SU-DHL-6 (cell line): Measurements from ENCODE around the gene ZNF555.

Experiments used
- H2AFZ ChIP-seq: fragments of 200-600 bp; sonication (generic); 2 replicates; pipeline ENCODE4 v1.6.1; 2014; ENCODE audit warnings: low read depth, mild to moderate bottlenecking, moderate library complexity, mixed read lengths, antibody characterized with exemption, low read length; ENCODE audit not compliant: severe bottlenecking
- H3F3A ChIP-seq: fragments of 200-600 bp; shearing (Covaris generic); 2 replicates; pipeline ENCODE4 v1.6.0; 2016; ENCODE audit warnings: antibody characterized with exemption, mild to moderate bottlenecking; ENCODE audit not compliant: insufficient read depth
- H3K27ac ChIP-seq: fragments of 200-600 bp; sonication (generic); 2 replicates; pipeline ENCODE4 v1.5.1; 2016; ENCODE audit warnings: low read depth, mild to moderate bottlenecking, low read length, moderate library complexity, mixed read lengths
- H3K27me3 ChIP-seq: fragments of 200-600 bp; sonication (generic), shearing (Covaris generic); 2 replicates; pipeline ENCODE4 v1.6.0; 2014; ENCODE audit warnings: mild to moderate bottlenecking, low read length
- H3K36me3 ChIP-seq: fragments of 200-600 bp; sonication (generic); 2 replicates; pipeline ENCODE4 v1.6.1; 2014; ENCODE audit warnings: mild to moderate bottlenecking, low read length, mixed read lengths
- H3K4me2 ChIP-seq: fragments of 300-600, 200-600 bp; shearing (Covaris generic), sonication (generic); 2 replicates; pipeline ENCODE4 v1.6.0; 2014; ENCODE audit warnings: low read length, low read depth, mild to moderate bottlenecking; ENCODE audit not compliant: poor library complexity, severe bottlenecking
- H3K4me3 ChIP-seq: fragments of 200-600 bp; sonication (generic); 2 replicates; pipeline ENCODE4 v1.5.1; 2014; ENCODE audit warnings: antibody characterized with exemption, low read length, mild to moderate bottlenecking, mixed read lengths; ENCODE audit not compliant: insufficient read depth, poor library complexity, severe bottlenecking
- H3K79me2 ChIP-seq: fragments of 200-600 bp; sonication (generic); 2 replicates; pipeline ENCODE4 v1.6.1; 2014; ENCODE audit warnings: mild to moderate bottlenecking, low read length, moderate library complexity; ENCODE audit not compliant: insufficient read depth
- H3K9ac ChIP-seq: fragments of 200-600 bp; sonication (generic); 2 replicates; pipeline ENCODE4 v1.7.0; 2014; ENCODE audit warnings: mild to moderate bottlenecking, low read length
- H3K9me2 ChIP-seq: fragments of 200-600 bp; sonication (generic); replicated peaks from 2 replicates; pipeline ENCODE4 v1.6.1; 2014; ENCODE audit warnings: low read length; ENCODE audit not compliant: insufficient read depth
- H3K9me3 ChIP-seq: fragments of 200-600 bp; sonication (generic); 2 replicates; pipeline ENCODE4 v1.6.1; 2014; ENCODE audit warnings: low read length, mixed read lengths; ENCODE audit not compliant: insufficient read depth
- H4K20me1 ChIP-seq: fragments of 200-600 bp; sonication (generic); 2 replicates; pipeline ENCODE4 v1.6.1; 2014; ENCODE audit warnings: low read depth, mild to moderate bottlenecking, antibody characterized with exemption, low read length, moderate library complexity, mixed read lengths
- EZH2phosphoT487 ChIP-seq: fragments of 200-600 bp; sonication (generic), shearing (Covaris generic); conservative IDR thresholded peaks from 2 replicates; pipeline ENCODE4 v1.6.1; 2018; ENCODE audit warnings: mild to moderate bottlenecking, antibody characterized with exemption, low read length, moderate library complexity, mixed read lengths
- TF ChIP-seq, protein P1 (sequence below): fragments of 200-600 bp; sonication (generic); IDR thresholded peaks from one replicate; pipeline ENCODE4 v1.5.1; 2017; ENCODE audit warnings: antibody characterized with exemption, mild to moderate bottlenecking, low read length, moderate library complexity; ENCODE audit not compliant: insufficient read depth, poor library complexity, severe bottlenecking

Gene ZNF555

DNA sequence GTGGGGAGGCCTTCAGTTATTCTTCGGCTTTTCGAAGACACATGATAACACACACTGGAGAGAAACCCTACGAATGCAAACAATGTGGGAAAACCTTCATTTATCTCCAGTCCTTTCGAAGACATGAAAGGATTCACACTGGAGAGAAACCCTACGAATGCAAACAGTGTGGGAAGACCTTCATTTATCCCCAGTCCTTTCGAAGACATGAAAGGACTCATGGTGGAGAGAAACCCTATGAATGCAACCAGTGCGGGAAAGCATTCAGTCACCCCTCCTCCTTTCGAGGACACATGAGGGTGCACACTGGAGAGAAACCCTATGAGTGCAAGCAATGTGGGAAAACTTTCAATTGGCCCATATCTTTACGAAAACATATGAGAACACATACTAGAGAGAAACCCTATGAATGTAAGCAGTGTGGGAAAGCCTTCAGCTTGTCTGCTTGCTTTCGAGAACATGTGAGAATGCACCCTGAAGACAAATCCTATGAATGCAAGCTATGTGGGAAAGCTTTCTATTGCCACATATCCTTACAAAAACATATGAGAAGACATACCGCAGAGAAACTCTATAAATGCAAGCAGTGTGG is 11.8 kb downstream of the ZNF555 start:
- no peak overlapping the region for H3K9ac ChIP-seq
- no peak overlapping the region for H3K4me2 ChIP-seq
- no peak overlapping the region for H3K27ac ChIP-seq
- no peaks in the 10 kb centered on the region for H3K9me2 ChIP-seq
- H3F3A ChIP-seq = no peaks in the 10 kb centered on the region
- no peak overlapping the region for H2AFZ ChIP-seq
- H3K79me2 ChIP-seq = peaks cover 7% of the 10 kb centered on the region
- H3K36me3 ChIP-seq = peaks cover 40% of the 10 kb centered on the region
- no peak overlapping the region for H3K4me3 ChIP-seq
- H4K20me1 ChIP-seq = no peaks in the 10 kb centered on the region
- H3K27me3 ChIP-seq = no peaks in the 10 kb centered on the region
- peaks cover 29% of the 10 kb centered on the region; the same call in 1 of the 2 replicates for H3K9me3 ChIP-seq
- TF ChIP-seq EZH2phosphoT487 = no peak
- TF ChIP-seq, protein P1, sequence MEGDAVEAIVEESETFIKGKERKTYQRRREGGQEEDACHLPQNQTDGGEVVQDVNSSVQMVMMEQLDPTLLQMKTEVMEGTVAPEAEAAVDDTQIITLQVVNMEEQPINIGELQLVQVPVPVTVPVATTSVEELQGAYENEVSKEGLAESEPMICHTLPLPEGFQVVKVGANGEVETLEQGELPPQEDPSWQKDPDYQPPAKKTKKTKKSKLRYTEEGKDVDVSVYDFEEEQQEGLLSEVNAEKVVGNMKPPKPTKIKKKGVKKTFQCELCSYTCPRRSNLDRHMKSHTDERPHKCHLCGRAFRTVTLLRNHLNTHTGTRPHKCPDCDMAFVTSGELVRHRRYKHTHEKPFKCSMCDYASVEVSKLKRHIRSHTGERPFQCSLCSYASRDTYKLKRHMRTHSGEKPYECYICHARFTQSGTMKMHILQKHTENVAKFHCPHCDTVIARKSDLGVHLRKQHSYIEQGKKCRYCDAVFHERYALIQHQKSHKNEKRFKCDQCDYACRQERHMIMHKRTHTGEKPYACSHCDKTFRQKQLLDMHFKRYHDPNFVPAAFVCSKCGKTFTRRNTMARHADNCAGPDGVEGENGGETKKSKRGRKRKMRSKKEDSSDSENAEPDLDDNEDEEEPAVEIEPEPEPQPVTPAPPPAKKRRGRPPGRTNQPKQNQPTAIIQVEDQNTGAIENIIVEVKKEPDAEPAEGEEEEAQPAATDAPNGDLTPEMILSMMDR = no peak

DNA sequence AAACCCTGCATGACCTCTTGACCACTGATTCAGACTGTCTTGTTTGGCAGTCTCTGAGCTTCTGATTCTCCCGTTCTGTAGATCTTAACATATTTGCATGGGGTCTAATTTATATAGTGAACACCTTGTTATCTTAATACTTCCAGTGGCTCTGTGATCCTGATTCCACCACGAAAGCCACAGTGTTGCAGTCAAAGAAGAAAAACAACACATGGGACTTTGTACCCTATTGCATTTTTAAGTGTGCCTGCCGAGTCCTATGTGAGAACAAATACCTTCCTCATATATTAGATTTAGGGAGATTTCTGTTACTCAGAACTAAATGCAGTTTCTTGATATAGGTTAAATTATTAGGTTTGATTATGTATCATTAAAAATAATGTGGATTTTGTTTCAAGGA is 13.6 kb downstream of the ZNF555 start:
- Histone ChIP-seq H3K36me3 (peaks cover 40% of the 10 kb centered on the region), H4K20me1 (no peaks in the 10 kb centered on the region), H3F3A (no peaks in the 10 kb centered on the region), H3K4me2 (no peak overlapping the region), H3K9me3 (peaks cover 29% of the 10 kb centered on the region; the same call in 1 of the 2 replicates), H2AFZ (no peak overlapping the region), H3K4me3 (no peak overlapping the region), H3K27me3 (no peaks in the 10 kb centered on the region), H3K9me2 (no peaks in the 10 kb centered on the region), H3K9ac (no peak overlapping the region), H3K79me2 (no peaks in the 10 kb centered on the region), H3K27ac (no peak overlapping the region)
- TF ChIP-seq, protein P1 = no peak
- TF ChIP-seq EZH2phosphoT487 = no peak

DNA sequence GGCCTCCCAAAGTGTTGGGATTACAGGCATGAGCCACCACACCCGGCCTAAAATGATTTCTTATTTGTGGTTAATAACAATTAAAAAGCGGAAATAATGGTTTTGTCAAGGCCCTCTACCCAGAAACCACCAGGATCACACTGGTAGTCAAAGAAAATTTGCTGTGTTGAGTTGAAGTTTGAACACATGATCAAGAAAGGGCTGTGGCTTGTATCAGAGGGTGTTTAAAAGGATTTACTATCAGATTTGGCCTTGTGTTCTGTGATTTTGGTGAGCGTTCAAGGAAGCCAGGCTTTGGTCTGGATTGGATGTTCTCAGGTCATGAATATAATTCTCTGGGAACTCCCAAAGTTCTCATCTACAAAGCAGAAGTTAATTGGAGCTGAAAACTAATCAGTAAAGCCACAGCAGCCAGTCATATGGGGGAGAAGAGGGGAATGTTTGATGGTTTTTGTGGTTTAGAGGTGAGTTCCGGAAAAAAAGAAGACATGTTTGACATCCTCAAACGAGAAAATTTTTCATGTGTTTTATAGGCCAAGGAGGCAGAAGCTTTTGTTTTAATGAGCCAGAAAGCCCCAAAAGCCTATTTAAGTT is 15.3 kb downstream of the ZNF555 start:
- no peaks in the 10 kb centered on the region for H4K20me1 ChIP-seq
- H3K9me3 ChIP-seq = peaks cover 29% of the 10 kb centered on the region; the same call in 1 of the 2 replicates
- peaks cover 32% of the 10 kb centered on the region for H3K36me3 ChIP-seq
- no peak overlapping the region for H3K4me3 ChIP-seq
- TF ChIP-seq, protein P1 = no peak
- TF ChIP-seq EZH2phosphoT487 = no peak
- H3K9ac ChIP-seq = no peak overlapping the region
- H3K79me2 ChIP-seq = no peaks in the 10 kb centered on the region
- H2AFZ ChIP-seq = no peak overlapping the region
- H3K9me2 ChIP-seq = no peaks in the 10 kb centered on the region
- H3F3A ChIP-seq = no peaks in the 10 kb centered on the region
- no peak overlapping the region for H3K4me2 ChIP-seq
- H3K27ac ChIP-seq = no peak overlapping the region
- H3K27me3 ChIP-seq = no peaks in the 10 kb centered on the region
